SK-N-SH (cell line): ENCODE measurements around the gene FAT1.

ENCODE experiments used
- CTCF ChIP-seq: fragments of 200-600 bp; sonication (generic); IDR thresholded peaks from 2 replicates; pipeline ENCODE4 v1.6.1; 2017; ENCODE audit warnings: antibody characterized with exemption, mild to moderate bottlenecking, moderate library complexity
- EP300 ChIP-seq, 2 experiments: IDR thresholded peaks; 2 replicates each; pipeline versions ENCODE4 v1.4.0 to v1.6.1; 2012; ENCODE audit warnings: borderline replicate concordance in 1 of 2, low read depth in 1 of 2, low read length in 1 of 2
- POLR2AphosphoS5 ChIP-seq: IDR thresholded peaks from 2 replicates; pipeline ENCODE4 v1.6.1; 2012; ENCODE audit warnings: low read depth, low read length
- RAD21 ChIP-seq: IDR thresholded peaks from 2 replicates; pipeline ENCODE4 v1.6.1; 2012; ENCODE audit warnings: mild to moderate bottlenecking, low read length
- SMC3 ChIP-seq: IDR thresholded peaks from 2 replicates; pipeline ENCODE4 v1.6.1; 2012; ENCODE audit warnings: low read depth, low read length, improper control_type of control experiment

DNA sequence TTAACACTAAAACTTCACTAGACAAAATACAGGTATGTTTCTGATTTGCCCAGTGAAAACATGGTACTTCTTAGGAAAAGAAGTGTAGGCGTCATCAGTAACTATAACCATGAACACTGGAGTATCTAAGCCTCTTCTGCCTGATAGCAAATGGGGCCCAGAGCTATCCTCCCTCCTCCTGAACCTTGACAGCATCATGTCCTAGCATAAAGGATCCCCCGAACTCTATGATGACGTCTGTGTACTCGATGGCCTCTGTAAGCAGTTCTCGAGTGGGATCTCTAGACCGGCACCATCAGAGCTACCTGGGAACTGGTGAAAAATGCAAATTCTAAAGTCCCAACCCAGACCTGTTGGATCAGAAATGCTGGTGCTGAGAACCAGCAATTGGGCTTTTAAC lies 132.0 kb downstream of the FAT1 start:
- no peak for TF ChIP-seq EP300 (IDR thresholded peaks at IDR 0.05; ENCODE audit: borderline replicate concordance in 1 of 2, low read depth in 1 of 2, low read length in 1 of 2)
- TF ChIP-seq CTCF = no peak
- TF ChIP-seq SMC3 = no peak
- no peak for TF ChIP-seq POLR2AphosphoS5
- TF ChIP-seq RAD21 = no peak
